Neural cell (in vitro differentiated cells): ENCODE measurements around the gene ZNRF4.

ENCODE experiments used
- EP300 ChIP-seq: fragments of 450-650 bp; conservative IDR thresholded peaks from 2 replicates; pipeline ENCODE4 v1.6.1; 2014; ENCODE audit warnings: antibody characterized with exemption, mild to moderate bottlenecking, moderate library complexity; ENCODE audit not compliant: poor library complexity, severe bottlenecking
- MXI1 ChIP-seq: fragments of 450-650 bp; conservative IDR thresholded peaks from 2 replicates; pipeline ENCODE4 v1.6.1; 2014; ENCODE audit warnings: antibody characterized with exemption, mild to moderate bottlenecking; ENCODE audit not compliant: poor library complexity, severe bottlenecking
- POLR2AphosphoS5 ChIP-seq: IDR thresholded peaks from 2 replicates; pipeline ENCODE4 v1.6.1; 2012
- TF ChIP-seq, protein P1 (sequence below): fragments of 450-650 bp; IDR thresholded peaks from 2 replicates; pipeline ENCODE4 v1.5.1; 2014; ENCODE audit warnings: antibody characterized with exemption, mild to moderate bottlenecking, moderate library complexity; ENCODE audit not compliant: poor library complexity, severe bottlenecking
- TF ChIP-seq, protein P2 (sequence below): IDR thresholded peaks from 2 replicates; pipeline ENCODE4 v1.6.1; 2012; ENCODE audit warnings: borderline replicate concordance

DNA sequence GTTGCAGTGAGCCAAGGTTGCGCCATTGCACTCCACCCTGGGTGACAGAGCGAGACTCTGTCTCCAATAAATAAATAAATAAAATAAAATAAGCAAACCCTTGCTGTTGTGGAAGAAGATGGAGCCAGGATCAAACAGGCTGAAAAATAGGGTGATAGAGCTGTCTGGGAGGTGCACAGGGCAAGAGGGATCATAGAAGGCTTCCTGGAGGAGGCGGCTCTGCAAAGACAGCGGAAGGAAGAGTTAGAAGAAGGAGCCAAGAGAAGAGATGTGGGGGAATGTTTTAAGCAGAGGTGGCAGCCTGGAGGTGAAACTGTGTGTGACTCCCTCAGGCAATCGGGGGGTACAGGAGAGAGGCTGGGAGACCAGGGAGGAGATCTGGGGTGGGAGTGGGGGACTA, 40.6 kb downstream of the ZNRF4 start:
- TF ChIP-seq, protein P1, sequence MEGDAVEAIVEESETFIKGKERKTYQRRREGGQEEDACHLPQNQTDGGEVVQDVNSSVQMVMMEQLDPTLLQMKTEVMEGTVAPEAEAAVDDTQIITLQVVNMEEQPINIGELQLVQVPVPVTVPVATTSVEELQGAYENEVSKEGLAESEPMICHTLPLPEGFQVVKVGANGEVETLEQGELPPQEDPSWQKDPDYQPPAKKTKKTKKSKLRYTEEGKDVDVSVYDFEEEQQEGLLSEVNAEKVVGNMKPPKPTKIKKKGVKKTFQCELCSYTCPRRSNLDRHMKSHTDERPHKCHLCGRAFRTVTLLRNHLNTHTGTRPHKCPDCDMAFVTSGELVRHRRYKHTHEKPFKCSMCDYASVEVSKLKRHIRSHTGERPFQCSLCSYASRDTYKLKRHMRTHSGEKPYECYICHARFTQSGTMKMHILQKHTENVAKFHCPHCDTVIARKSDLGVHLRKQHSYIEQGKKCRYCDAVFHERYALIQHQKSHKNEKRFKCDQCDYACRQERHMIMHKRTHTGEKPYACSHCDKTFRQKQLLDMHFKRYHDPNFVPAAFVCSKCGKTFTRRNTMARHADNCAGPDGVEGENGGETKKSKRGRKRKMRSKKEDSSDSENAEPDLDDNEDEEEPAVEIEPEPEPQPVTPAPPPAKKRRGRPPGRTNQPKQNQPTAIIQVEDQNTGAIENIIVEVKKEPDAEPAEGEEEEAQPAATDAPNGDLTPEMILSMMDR = no peak
- TF ChIP-seq POLR2AphosphoS5 (no peak), MXI1 (no peak), EP300 (no peak)
- TF ChIP-seq, protein P2, sequence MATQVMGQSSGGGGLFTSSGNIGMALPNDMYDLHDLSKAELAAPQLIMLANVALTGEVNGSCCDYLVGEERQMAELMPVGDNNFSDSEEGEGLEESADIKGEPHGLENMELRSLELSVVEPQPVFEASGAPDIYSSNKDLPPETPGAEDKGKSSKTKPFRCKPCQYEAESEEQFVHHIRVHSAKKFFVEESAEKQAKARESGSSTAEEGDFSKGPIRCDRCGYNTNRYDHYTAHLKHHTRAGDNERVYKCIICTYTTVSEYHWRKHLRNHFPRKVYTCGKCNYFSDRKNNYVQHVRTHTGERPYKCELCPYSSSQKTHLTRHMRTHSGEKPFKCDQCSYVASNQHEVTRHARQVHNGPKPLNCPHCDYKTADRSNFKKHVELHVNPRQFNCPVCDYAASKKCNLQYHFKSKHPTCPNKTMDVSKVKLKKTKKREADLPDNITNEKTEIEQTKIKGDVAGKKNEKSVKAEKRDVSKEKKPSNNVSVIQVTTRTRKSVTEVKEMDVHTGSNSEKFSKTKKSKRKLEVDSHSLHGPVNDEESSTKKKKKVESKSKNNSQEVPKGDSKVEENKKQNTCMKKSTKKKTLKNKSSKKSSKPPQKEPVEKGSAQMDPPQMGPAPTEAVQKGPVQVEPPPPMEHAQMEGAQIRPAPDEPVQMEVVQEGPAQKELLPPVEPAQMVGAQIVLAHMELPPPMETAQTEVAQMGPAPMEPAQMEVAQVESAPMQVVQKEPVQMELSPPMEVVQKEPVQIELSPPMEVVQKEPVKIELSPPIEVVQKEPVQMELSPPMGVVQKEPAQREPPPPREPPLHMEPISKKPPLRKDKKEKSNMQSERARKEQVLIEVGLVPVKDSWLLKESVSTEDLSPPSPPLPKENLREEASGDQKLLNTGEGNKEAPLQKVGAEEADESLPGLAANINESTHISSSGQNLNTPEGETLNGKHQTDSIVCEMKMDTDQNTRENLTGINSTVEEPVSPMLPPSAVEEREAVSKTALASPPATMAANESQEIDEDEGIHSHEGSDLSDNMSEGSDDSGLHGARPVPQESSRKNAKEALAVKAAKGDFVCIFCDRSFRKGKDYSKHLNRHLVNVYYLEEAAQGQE = no peak
